BLaER1 treated with 17β-estradiol and CSF1 and Interleukin-3, amounts not matched to agents 10 nM and 100 nM (cell line): ENCODE data around the gene REEP3.

Experiments
- H3K27ac ChIP-seq, 11 experiments: shearing (Covaris generic); formaldehyde crosslinking; 2 replicates each; pipeline ENCODE4 v1.8.1; 2022
- H3K27me3 ChIP-seq, 11 experiments: shearing (Covaris generic); formaldehyde crosslinking; 2 replicates each; pipeline ENCODE4 v1.8.1; 2022
- H3K36me3 ChIP-seq, 11 experiments: shearing (Covaris generic); formaldehyde crosslinking; 2 replicates each; pipeline ENCODE4 v1.8.1; 2022
- H3K4me1 ChIP-seq, 10 experiments: shearing (Covaris generic); formaldehyde crosslinking; 2 replicates each; pipeline ENCODE4 v1.8.1; 2022
- H3K4me2 ChIP-seq, 11 experiments: shearing (Covaris generic); formaldehyde crosslinking; 2 replicates each; pipeline ENCODE4 v1.8.1; 2022
- H3K4me3 ChIP-seq, 10 experiments: shearing (Covaris generic); formaldehyde crosslinking; 2 replicates each; pipeline ENCODE4 v1.8.1; 2022
- H3K9ac ChIP-seq, 11 experiments: shearing (Covaris generic); formaldehyde crosslinking; 2 replicates each; pipeline ENCODE4 v1.8.1; 2022
- H3K9me3 ChIP-seq, 11 experiments: shearing (Covaris generic); formaldehyde crosslinking; replicated peaks in 1 of 11; 2 replicates each; pipeline ENCODE4 v1.8.1; 2022
- H4K20me1 ChIP-seq, 11 experiments: shearing (Covaris generic); formaldehyde crosslinking; 2 replicates each; pipeline ENCODE4 v1.8.1; 2022
- Cebpa-rat ChIP-seq, 11 experiments: shearing (Covaris generic); IDR thresholded peaks; 2 replicates each; pipeline ENCODE4 v1.8.1; 2022

The REEP3 gene

GRCh38 chr10:63518690-63519288 lies 2.4 kb upstream of the REEP3 start:
- Histone ChIP-seq H3K9me3 (peaks cover 4 to 10% (median 8%) of the 10 kb centered on the region in 11 experiments; a peak in 20 of 22 replicates), H3K4me2 (peak overlapping the region; percentile 15 to 97 (median 86)), H3K27me3 (no peaks in the 10 kb centered on the region), H3K27ac (no peak overlapping the region), H4K20me1 (peaks cover 29 to 88% (median 64%) of the 10 kb centered on the region in 11 experiments; a peak in 21 of 22 replicates), H3K4me1 (peaks cover 56 to 79% (median 72%) of the 10 kb centered on the region in 10 experiments), H3K9ac (no peak overlapping the region), H3K4me3 (no peak overlapping the region), H3K36me3 (peaks cover 0 to 13% (median 6%) of the 10 kb centered on the region in 11 experiments; a peak in 5 of 22 replicates)
- TF ChIP-seq Cebpa-rat (IDR thresholded peaks at IDR 0.05) = no peak

- Histone ChIP-seq H3K4me1 (peaks cover 36 to 59% (median 50%) of the 10 kb centered on the region in 10 experiments), H4K20me1 (peaks cover 17 to 83% (median 54%) of the 10 kb centered on the region in 11 experiments; a peak in 20 of 22 replicates), H3K4me2 (peak overlapping the region; percentile 76 to 91 (median 85)), H3K4me3 (peak overlapping the region; percentile 68 to 88 (median 80)), H3K27ac (peak overlapping the region; percentile 92 to 99 (median 98)), H3K9ac (peak overlapping the region; percentile 92 to 99 (median 98)), H3K36me3 (peaks cover 0 to 15% (median 4%) of the 10 kb centered on the region in 11 experiments; a peak in 6 of 22 replicates), H3K27me3 (no peaks in the 10 kb centered on the region), H3K9me3 (no peaks in the 10 kb centered on the region)
- no peak for TF ChIP-seq Cebpa-rat (IDR thresholded peaks at IDR 0.05)
Measured at GRCh38 chr10:63521416-63522276, 445 bp downstream of the REEP3 start.

- Histone ChIP-seq H3K36me3 (peaks cover 0 to 15% (median 4%) of the 10 kb centered on the region in 11 experiments; a peak in 7 of 22 replicates), H3K4me3 (peak overlapping the region; percentile 68 to 88 (median 80)), H3K4me2 (peak overlapping the region; percentile 76 to 91 (median 85)), H3K27ac (peak overlapping the region; percentile 92 to 99 (median 98); a peak in 21 of 22 replicates), H3K9ac (peak overlapping the region; percentile 92 to 99 (median 98)), H4K20me1 (peaks cover 13 to 81% (median 48%) of the 10 kb centered on the region in 11 experiments; a peak in 20 of 22 replicates), H3K27me3 (no peaks in the 10 kb centered on the region), H3K9me3 (no peaks in the 10 kb centered on the region), H3K4me1 (peaks cover 36 to 53% (median 44%) of the 10 kb centered on the region in 10 experiments)
- no peak for TF ChIP-seq Cebpa-rat (IDR thresholded peaks at IDR 0.05)
Measured at GRCh38 chr10:63522277-63522687, 1.1 kb downstream of the REEP3 start.

GRCh38 chr10:63522995-63523394 lies 1.8 kb downstream of the REEP3 start:
- Histone ChIP-seq H3K4me1 (peaks cover 33 to 48% (median 40%) of the 10 kb centered on the region in 10 experiments), H3K4me2 (peak overlapping the region; percentile 76 to 91 (median 85)), H3K9ac (peak overlapping the region; percentile 92 to 99 (median 98); a peak in 20 of 22 replicates), H3K4me3 (peak overlapping the region in 7 of 10 experiments; percentile 73 to 88 (median 79); a peak in 10 of 20 replicates), H3K27me3 (no peaks in the 10 kb centered on the region), H4K20me1 (peaks cover 8 to 81% (median 41%) of the 10 kb centered on the region in 11 experiments; a peak in 20 of 22 replicates), H3K36me3 (peaks cover 0 to 22% (median 4%) of the 10 kb centered on the region in 11 experiments; a peak in 7 of 22 replicates), H3K9me3 (no peaks in the 10 kb centered on the region), H3K27ac (peak overlapping the region in 9 of 11 experiments; percentile 92 to 99 (median 98); a peak in 14 of 22 replicates)
- no peak for TF ChIP-seq Cebpa-rat (IDR thresholded peaks at IDR 0.05)

- TF ChIP-seq Cebpa-rat (IDR thresholded peaks at IDR 0.05) = no peak
- H3K36me3 ChIP-seq = peaks cover 8 to 40% (median 16%) of the 10 kb centered on the region in 11 experiments; a peak in 17 of 22 replicates
- H3K9ac ChIP-seq = no peak overlapping the region
- H4K20me1 ChIP-seq = peaks cover 3 to 80% (median 27%) of the 10 kb centered on the region in 11 experiments; a peak in 16 of 22 replicates
- no peaks in the 10 kb centered on the region for H3K27me3 ChIP-seq
- H3K4me3 ChIP-seq = no peak overlapping the region
- no peaks in the 10 kb centered on the region for H3K9me3 ChIP-seq
- H3K4me2 ChIP-seq = no peak overlapping the region
- H3K27ac ChIP-seq = no peak overlapping the region
- H3K4me1 ChIP-seq = peaks cover 23 to 34% (median 28%) of the 10 kb centered on the region in 10 experiments
Measured at GRCh38 chr10:63525021-63525420, 3.8 kb downstream of the REEP3 start.

- no peaks in the 10 kb centered on the region for H3K27me3 ChIP-seq
- H3K4me2 ChIP-seq = no peak overlapping the region
- peaks cover 3 to 76% (median 19%) of the 10 kb centered on the region in 11 experiments; a peak in 14 of 22 replicates for H4K20me1 ChIP-seq
Measured at GRCh38 chr10:63527401-63527800, 6.2 kb downstream of the REEP3 start.

GRCh38 chr10:63528084-63528744 lies 7.0 kb downstream of the REEP3 start:
- Histone ChIP-seq H3K9ac (no peak overlapping the region), H3K27ac (no peak overlapping the region), H4K20me1 (peaks cover 3 to 75% (median 18%) of the 10 kb centered on the region in 11 experiments; a peak in 14 of 22 replicates), H3K36me3 (peaks cover 8 to 40% (median 22%) of the 10 kb centered on the region in 11 experiments; a peak in 18 of 22 replicates), H3K9me3 (peaks cover 0 to 4% (median 0%) of the 10 kb centered on the region in 11 experiments; a peak in 1 of 22 replicates), H3K4me3 (no peak overlapping the region), H3K4me2 (peak overlapping the region in 5 of 11 experiments; percentile 2 to 19 (median 6); a peak in 4 of 22 replicates), H3K27me3 (no peaks in the 10 kb centered on the region), H3K4me1 (peaks cover 7 to 17% (median 13%) of the 10 kb centered on the region in 10 experiments)
- no peak for TF ChIP-seq Cebpa-rat (IDR thresholded peaks at IDR 0.05)

More at GRCh38 chr10:63527401-63527800, 6.2 kb downstream of the REEP3 start:
- H3K4me3 ChIP-seq = no peak overlapping the region
- no peak overlapping the region for H3K27ac ChIP-seq
- no peak overlapping the region for H3K9ac ChIP-seq
- no peak for TF ChIP-seq Cebpa-rat (IDR thresholded peaks at IDR 0.05)
- peaks cover 8 to 40% (median 17%) of the 10 kb centered on the region in 11 experiments; a peak in 18 of 22 replicates for H3K36me3 ChIP-seq
- peaks cover 0 to 2% (median 0%) of the 10 kb centered on the region in 11 experiments; a peak in 1 of 22 replicates for H3K9me3 ChIP-seq
- H3K4me1 ChIP-seq = peaks cover 15 to 25% (median 21%) of the 10 kb centered on the region in 10 experiments

- TF ChIP-seq Cebpa-rat (IDR thresholded peaks at IDR 0.05) = no peak
- Histone ChIP-seq H3K36me3 (peaks cover 8 to 27% (median 19%) of the 10 kb centered on the region in 11 experiments; a peak in 17 of 22 replicates), H3K4me1 (peaks cover 6 to 23% (median 13%) of the 10 kb centered on the region in 10 experiments; a peak in 14 of 20 replicates), H3K4me2 (no peak overlapping the region), H3K27me3 (no peaks in the 10 kb centered on the region), H3K27ac (no peak overlapping the region), H4K20me1 (peaks cover 0 to 72% (median 15%) of the 10 kb centered on the region in 11 experiments; a peak in 13 of 22 replicates), H3K9me3 (peaks cover 0 to 4% (median 0%) of the 10 kb centered on the region in 11 experiments; a peak in 1 of 22 replicates), H3K9ac (no peak overlapping the region), H3K4me3 (no peak overlapping the region)
Measured at GRCh38 chr10:63530409-63530808, 9.2 kb downstream of the REEP3 start.
